Retinal pigment epithelial cell (primary cell): ENCODE data around the gene PPP1R37.

Source experiments
- DNase-seq: peaks from one replicate; pipeline ENCODE4 v3.0.0-alpha.2; 2010; ENCODE audit warnings: low read depth
- H3K4me3 ChIP-seq: 2 replicates; pipeline ENCODE4 v1.5.1; 2011; ENCODE audit warnings: mild to moderate bottlenecking, low read length, control low read depth, moderate library complexity
- TF ChIP-seq, protein P1 (sequence below): conservative IDR thresholded peaks from 2 replicates; pipeline ENCODE4 v1.5.1; 2011; ENCODE audit warnings: low read depth, low read length, control low read depth, inconsistent platforms

Gene PPP1R37

DNA sequence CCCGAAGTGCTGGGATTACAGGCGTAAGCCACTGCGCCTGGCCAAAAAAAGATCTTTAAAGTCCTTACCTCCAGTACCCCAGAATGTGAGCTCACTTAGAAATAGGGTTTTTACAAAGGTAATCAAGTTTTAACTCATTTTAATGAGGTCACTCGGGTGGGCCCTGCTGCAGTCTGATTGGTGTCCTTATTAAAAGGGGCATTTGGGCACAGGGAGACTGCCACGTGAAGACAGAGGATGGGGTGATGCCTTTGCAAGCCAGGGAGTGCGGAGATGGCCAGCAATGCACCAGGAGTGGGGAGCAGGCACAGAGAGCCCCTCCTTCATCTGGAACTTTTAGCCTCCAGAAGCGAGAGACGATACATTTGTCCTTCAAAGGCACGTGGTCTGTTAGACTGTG is 56.1 kb downstream of the PPP1R37 start:
- DNase-seq: no peak
- TF ChIP-seq, protein P1, sequence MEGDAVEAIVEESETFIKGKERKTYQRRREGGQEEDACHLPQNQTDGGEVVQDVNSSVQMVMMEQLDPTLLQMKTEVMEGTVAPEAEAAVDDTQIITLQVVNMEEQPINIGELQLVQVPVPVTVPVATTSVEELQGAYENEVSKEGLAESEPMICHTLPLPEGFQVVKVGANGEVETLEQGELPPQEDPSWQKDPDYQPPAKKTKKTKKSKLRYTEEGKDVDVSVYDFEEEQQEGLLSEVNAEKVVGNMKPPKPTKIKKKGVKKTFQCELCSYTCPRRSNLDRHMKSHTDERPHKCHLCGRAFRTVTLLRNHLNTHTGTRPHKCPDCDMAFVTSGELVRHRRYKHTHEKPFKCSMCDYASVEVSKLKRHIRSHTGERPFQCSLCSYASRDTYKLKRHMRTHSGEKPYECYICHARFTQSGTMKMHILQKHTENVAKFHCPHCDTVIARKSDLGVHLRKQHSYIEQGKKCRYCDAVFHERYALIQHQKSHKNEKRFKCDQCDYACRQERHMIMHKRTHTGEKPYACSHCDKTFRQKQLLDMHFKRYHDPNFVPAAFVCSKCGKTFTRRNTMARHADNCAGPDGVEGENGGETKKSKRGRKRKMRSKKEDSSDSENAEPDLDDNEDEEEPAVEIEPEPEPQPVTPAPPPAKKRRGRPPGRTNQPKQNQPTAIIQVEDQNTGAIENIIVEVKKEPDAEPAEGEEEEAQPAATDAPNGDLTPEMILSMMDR: no peak
- no peak overlapping the region for H3K4me3 ChIP-seq

GRCh38 chr19:45150180-45150579 is 57.2 kb downstream of the PPP1R37 start:
- H3K4me3 ChIP-seq: no peak overlapping the region
- TF ChIP-seq, protein P1: no peak

GRCh38 chr19:45150751-45151281 is 57.8 kb downstream of the PPP1R37 start:
- TF ChIP-seq, protein P1: no peak
- no peak overlapping the region for H3K4me3 ChIP-seq
- DNase-seq: no peak

More at GRCh38 chr19:45150180-45150579, 57.2 kb downstream of the PPP1R37 start:
- DNase-seq: no peak

DNA sequence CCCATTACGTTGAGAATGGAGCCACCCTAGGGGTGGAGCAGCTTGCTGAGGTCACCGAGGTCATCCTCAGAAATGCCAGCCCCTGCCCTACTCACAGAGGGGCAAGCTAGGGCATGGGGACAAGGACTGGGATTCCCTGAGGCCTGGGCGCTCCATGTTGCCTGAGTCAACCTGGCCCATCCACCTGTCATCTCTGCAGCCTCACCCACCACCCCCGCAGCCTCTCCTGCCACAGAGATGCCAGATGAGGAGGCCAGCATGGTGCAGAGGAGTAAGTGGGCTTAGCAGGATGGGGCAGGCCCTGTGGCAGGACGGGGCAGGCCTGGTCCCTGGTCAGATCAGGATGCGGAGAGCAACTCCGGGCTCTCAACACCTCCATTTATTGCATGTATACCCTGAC is 58.3 kb downstream of the PPP1R37 start:
- DNase-seq: no peak
- TF ChIP-seq, protein P1: no peak

DNA sequence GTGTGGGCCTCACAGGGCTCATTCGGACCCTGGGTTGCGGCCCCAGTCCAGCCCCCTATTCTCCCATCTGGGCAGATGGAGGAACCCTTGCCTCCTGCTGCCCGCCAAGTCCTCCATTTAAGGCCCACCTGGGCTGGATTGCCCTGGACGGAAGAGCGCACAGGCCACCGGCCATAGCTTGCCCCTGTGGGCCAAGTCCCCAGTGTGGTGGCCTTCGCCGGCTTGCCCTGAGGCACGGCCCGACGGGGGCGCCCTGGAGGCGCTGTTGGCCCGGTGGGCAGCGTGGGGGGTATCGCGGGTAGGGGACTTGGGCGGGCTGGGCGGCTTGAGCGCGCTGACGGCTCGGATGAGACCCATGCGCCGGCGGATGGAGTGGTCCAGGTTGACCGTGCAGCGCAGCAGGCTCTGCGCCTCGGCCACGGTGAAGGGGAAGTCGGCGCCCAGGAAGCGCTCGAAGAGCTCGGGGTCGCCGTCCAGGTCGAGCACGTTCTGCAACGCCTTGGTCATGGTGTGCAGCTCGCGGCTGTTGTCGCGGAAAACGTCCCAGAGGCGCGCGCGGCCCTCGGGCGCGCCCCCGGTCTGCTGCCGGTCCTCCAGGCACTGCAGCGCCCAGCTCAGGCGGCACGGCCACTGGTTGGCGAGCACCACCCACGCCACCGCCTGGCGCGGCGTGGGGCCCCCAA is 59.0 kb downstream of the PPP1R37 start:
- TF ChIP-seq, protein P1: no peak
- no peak for DNase-seq
- no peak overlapping the region for H3K4me3 ChIP-seq

More for the DNA sequence above, 58.3 kb downstream of the PPP1R37 start:
- H3K4me3 ChIP-seq: no peak overlapping the region

DNA sequence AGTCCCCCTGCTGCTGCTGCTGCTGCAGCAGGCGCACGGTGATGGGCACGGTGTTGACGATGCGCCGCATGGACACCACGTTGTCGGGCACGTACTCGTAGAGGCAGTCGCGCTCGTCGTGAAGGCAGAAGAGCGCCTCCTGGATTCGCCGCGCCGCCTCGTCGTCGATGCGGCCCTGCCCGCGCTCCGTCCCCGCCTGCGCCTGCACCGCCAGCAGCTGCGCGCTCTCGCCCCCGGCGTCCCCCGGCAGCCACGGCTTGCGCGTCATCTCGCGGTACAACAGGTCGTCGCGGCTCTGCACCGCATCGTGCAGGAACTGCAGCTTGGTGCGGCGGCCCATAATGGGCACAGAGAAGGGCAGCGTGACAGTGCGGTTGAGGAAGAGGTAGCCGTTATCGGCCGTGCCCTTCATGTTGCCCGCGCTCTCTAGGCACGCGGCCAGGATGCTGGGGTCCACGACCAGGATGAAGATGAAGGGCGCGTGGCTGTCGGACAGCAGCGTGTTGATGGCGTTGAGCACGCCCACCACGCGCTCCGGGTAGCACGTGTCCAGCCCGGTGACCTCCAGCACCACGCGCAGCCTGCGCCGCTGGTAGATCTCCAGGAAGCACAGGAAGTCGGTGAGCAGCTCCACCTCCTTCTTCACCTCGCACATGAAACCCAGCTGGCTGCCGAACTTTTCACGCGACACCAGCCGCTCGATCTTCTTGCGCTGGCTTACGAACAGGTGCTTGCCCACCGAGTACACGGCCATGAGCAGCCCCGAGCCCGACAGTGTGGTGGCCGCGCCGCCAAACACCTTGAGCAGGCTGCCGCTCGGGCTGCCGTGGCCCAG is 59.7 kb downstream of the PPP1R37 start:
- TF ChIP-seq, protein P1: peak; percentile 13
- DNase-seq: no peak
- H3K4me3 ChIP-seq: no peak overlapping the region
